ENCODE data around the gene RNF224. TPM values are rescaled to one million over a fixed set of nuclear protein-coding genes. Genes with fewer than 3 reads are reported as not detected.

RNF224 gene
- total RNA-seq, 1 donor from 2014 or later = not detected

GRCh38 chr9:137211532-137211931, 15.8 kb upstream of the RNF224 start:
- FAIRE-seq (no peak), DNase-seq (ENCODE audit: low read depth) (no peak)
- TF ChIP-seq, protein P1, sequence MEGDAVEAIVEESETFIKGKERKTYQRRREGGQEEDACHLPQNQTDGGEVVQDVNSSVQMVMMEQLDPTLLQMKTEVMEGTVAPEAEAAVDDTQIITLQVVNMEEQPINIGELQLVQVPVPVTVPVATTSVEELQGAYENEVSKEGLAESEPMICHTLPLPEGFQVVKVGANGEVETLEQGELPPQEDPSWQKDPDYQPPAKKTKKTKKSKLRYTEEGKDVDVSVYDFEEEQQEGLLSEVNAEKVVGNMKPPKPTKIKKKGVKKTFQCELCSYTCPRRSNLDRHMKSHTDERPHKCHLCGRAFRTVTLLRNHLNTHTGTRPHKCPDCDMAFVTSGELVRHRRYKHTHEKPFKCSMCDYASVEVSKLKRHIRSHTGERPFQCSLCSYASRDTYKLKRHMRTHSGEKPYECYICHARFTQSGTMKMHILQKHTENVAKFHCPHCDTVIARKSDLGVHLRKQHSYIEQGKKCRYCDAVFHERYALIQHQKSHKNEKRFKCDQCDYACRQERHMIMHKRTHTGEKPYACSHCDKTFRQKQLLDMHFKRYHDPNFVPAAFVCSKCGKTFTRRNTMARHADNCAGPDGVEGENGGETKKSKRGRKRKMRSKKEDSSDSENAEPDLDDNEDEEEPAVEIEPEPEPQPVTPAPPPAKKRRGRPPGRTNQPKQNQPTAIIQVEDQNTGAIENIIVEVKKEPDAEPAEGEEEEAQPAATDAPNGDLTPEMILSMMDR (IDR thresholded peaks at IDR 0.05; ENCODE audit: insufficient read depth, low read depth, low read length) = no peak
- no peak for TF ChIP-seq EZH2 (IDR thresholded peaks at IDR 0.05; ENCODE audit: insufficient read depth, low read length)
- H3K79me2 ChIP-seq (ENCODE audit: insufficient read depth, low read length) = peaks cover 12% of the 10 kb centered on the region
- Mint-ChIP-seq H3K4me1 (ENCODE audit: low read depth, unreplicated experiment) (peaks cover 4% of the 10 kb centered on the region), H3K27ac (ENCODE audit: unreplicated experiment) (no peak overlapping the region), H3K4me3 (ENCODE audit: unreplicated experiment) (no peak overlapping the region), H3K9me3 (ENCODE audit: unreplicated experiment) (no peaks in the 10 kb centered on the region), H3K36me3 (ENCODE audit: low read depth, unreplicated experiment) (peaks cover 10% of the 10 kb centered on the region), H3K27me3 (ENCODE audit: low read depth, unreplicated experiment) (no peaks in the 10 kb centered on the region)
- H4K20me1 ChIP-seq (ENCODE audit: insufficient read depth, low read length) = no peaks in the 10 kb centered on the region
- no peaks in the 10 kb centered on the region for H3K9me3 ChIP-seq (ENCODE audit: insufficient read depth, low read depth, low read length)
- H3K9ac ChIP-seq (ENCODE audit: low read length) = no peak overlapping the region
- H3K27me3 ChIP-seq (ENCODE audit: insufficient read depth, low read length) = no peaks in the 10 kb centered on the region
- no peak overlapping the region for H3K4me3 ChIP-seq (ENCODE audit: insufficient read depth, low read depth, low read length)
- H3K4me1 ChIP-seq (ENCODE audit: insufficient read depth, low read length) = peaks cover 2% of the 10 kb centered on the region
- no peak overlapping the region for H3K4me2 ChIP-seq (ENCODE audit: low read length)
- no peak overlapping the region for H3K27ac ChIP-seq (ENCODE audit: low read depth, low read length)
- H3K36me3 ChIP-seq (ENCODE audit: insufficient read depth, low read length) = no peaks in the 10 kb centered on the region
- H2AFZ ChIP-seq (ENCODE audit: low read depth, low read length) = no peak overlapping the region

- no peaks in the 10 kb centered on the region for H3K9me3 ChIP-seq (ENCODE audit: insufficient read depth, low read depth, low read length)
- FAIRE-seq (no peak), DNase-seq (ENCODE audit: low read depth) (no peak)
- Mint-ChIP-seq H3K4me3 (ENCODE audit: unreplicated experiment) (no peak overlapping the region), H3K27me3 (ENCODE audit: low read depth, unreplicated experiment) (no peaks in the 10 kb centered on the region), H3K27ac (ENCODE audit: unreplicated experiment) (no peak overlapping the region), H3K4me1 (ENCODE audit: low read depth, unreplicated experiment) (peaks cover 1% of the 10 kb centered on the region), H3K9me3 (ENCODE audit: unreplicated experiment) (no peaks in the 10 kb centered on the region), H3K36me3 (ENCODE audit: low read depth, unreplicated experiment) (peaks cover 7% of the 10 kb centered on the region)
- no peak overlapping the region for H3K9ac ChIP-seq (ENCODE audit: low read length)
- H3K36me3 ChIP-seq (ENCODE audit: insufficient read depth, low read length) = no peaks in the 10 kb centered on the region
- no peaks in the 10 kb centered on the region for H3K27me3 ChIP-seq (ENCODE audit: insufficient read depth, low read length)
- no peak overlapping the region for H3K4me2 ChIP-seq (ENCODE audit: low read length)
- H3K79me2 ChIP-seq (ENCODE audit: insufficient read depth, low read length) = peaks cover 2% of the 10 kb centered on the region
- no peak overlapping the region for H3K4me3 ChIP-seq (ENCODE audit: insufficient read depth, low read depth, low read length)
- TF ChIP-seq, protein P1 (IDR thresholded peaks at IDR 0.05; ENCODE audit: insufficient read depth, low read depth, low read length) = no peak
- no peak for TF ChIP-seq EZH2 (IDR thresholded peaks at IDR 0.05; ENCODE audit: insufficient read depth, low read length)
- H3K4me1 ChIP-seq (ENCODE audit: insufficient read depth, low read length) = no peaks in the 10 kb centered on the region
- H2AFZ ChIP-seq (ENCODE audit: low read depth, low read length) = no peak overlapping the region
- no peak overlapping the region for H3K27ac ChIP-seq (ENCODE audit: low read depth, low read length)
- no peaks in the 10 kb centered on the region for H4K20me1 ChIP-seq (ENCODE audit: insufficient read depth, low read length)
Measured at GRCh38 chr9:137212520-137212919, 14.8 kb upstream of the RNF224 start.

DNA sequence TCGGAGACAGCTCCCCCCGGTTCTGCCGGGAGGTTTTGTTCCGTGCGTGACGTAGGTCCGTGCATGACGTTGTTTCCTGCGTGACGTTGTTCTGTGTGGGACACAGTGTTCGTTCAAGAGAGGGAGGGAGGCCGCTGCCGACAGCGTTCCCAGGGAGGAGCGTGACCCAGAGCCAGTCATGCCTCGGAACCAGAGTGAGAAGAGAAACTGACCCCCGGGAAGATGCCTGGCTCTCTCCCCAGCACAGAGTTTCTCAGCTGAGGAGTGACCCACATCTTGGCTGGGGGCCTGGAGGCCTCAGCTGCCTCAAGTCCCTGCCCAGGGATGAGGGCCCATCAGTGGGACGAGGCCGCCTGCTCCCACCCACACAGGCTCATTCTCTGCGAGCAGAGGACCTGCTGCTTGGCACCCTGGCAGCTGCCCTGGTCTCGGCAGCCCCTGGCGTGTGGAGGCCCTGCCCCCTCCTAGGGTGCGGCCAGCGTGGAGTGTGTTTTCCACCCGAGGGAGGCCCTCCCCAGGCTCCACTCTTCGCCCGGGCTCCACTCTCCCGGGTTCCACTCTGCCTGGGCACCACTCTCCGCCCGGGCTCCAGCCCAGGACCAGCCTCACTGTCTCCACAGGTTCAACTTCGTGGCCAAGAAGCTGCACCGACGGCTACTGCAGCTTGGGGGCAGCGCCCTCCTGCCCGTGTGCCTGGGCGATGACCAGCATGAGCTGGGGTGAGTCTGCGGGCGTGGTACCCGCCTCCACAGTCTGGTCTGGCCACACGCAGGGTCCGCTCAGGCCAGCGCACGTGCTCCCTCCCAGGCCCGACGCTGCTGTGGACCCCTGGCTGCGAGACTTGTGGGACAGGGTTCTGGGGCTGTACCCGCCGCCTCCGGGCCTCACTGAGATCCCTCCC, 13.9 kb upstream of the RNF224 start:
- Histone ChIP-seq H4K20me1 (ENCODE audit: insufficient read depth, low read length) (peaks cover under 1% of the 10 kb centered on the region), H3K4me1 (ENCODE audit: insufficient read depth, low read length) (peaks cover under 1% of the 10 kb centered on the region), H3K27ac (ENCODE audit: low read depth, low read length) (no peak overlapping the region), H3K4me2 (ENCODE audit: low read length) (no peak overlapping the region), H3K79me2 (ENCODE audit: insufficient read depth, low read length) (no peaks in the 10 kb centered on the region), H3K27me3 (ENCODE audit: insufficient read depth, low read length) (no peaks in the 10 kb centered on the region), H3K9ac (ENCODE audit: low read length) (no peak overlapping the region), H3K4me3 (ENCODE audit: insufficient read depth, low read depth, low read length) (no peak overlapping the region), H3K36me3 (ENCODE audit: insufficient read depth, low read length) (no peaks in the 10 kb centered on the region), H3K9me3 (ENCODE audit: insufficient read depth, low read depth, low read length) (no peaks in the 10 kb centered on the region), H2AFZ (ENCODE audit: low read depth, low read length) (no peak overlapping the region)
- peaks cover 7% of the 10 kb centered on the region for H3K36me3 Mint-ChIP-seq (ENCODE audit: low read depth, unreplicated experiment)
- no peak overlapping the region for H3K27ac Mint-ChIP-seq (ENCODE audit: unreplicated experiment)
- peaks cover 1% of the 10 kb centered on the region for H3K4me1 Mint-ChIP-seq (ENCODE audit: low read depth, unreplicated experiment)
- FAIRE-seq (no peak), DNase-seq (ENCODE audit: low read depth) (no peak)
- no peak for TF ChIP-seq EZH2 (IDR thresholded peaks at IDR 0.05; ENCODE audit: insufficient read depth, low read length)
- TF ChIP-seq, protein P1 (IDR thresholded peaks at IDR 0.05; ENCODE audit: insufficient read depth, low read depth, low read length) = no peak
- H3K27me3 Mint-ChIP-seq (ENCODE audit: low read depth, unreplicated experiment) = no peaks in the 10 kb centered on the region
- no peaks in the 10 kb centered on the region for H3K9me3 Mint-ChIP-seq (ENCODE audit: unreplicated experiment)
- H3K4me3 Mint-ChIP-seq (ENCODE audit: unreplicated experiment) = peak overlapping the region; percentile 50
